Fibroblast of villous mesenchyme (primary cell): ENCODE data around the gene FLT3LG. TPM values are rescaled to one million over a fixed set of nuclear protein-coding genes. Genes with fewer than 3 reads are reported as not detected.
"Not testable (repeated sequence)": the region's sequence is repeated elsewhere in the genome, so short reads cannot be mapped to it uniquely, and the experiment has no call there.

Experiments
- DNase-seq: peaks from one replicate; pipeline ENCODE4 v3.0.0-alpha.2; 2010; ENCODE audit warnings: low read depth
- H3K4me3 ChIP-seq: 2 replicates; pipeline ENCODE4 v1.5.1; 2011; ENCODE audit warnings: low read depth, mild to moderate bottlenecking, low read length
- total RNA-seq: library from RNA; depleted of rRNA; stranded (reverse); fragments of >200 nt; gene quantifications from 2 replicates; pipeline ENCODE4 v1.2.3, GENCODE V29; 2012
- TF ChIP-seq, protein P1 (sequence below): IDR thresholded peaks from 2 replicates; pipeline ENCODE4 v1.5.1; 2012; ENCODE audit warnings: low read depth, mild to moderate bottlenecking, low read length; ENCODE audit not compliant: insufficient read depth

The FLT3LG gene
- total RNA-seq, 1 donor: 2.6 TPM

DNA sequence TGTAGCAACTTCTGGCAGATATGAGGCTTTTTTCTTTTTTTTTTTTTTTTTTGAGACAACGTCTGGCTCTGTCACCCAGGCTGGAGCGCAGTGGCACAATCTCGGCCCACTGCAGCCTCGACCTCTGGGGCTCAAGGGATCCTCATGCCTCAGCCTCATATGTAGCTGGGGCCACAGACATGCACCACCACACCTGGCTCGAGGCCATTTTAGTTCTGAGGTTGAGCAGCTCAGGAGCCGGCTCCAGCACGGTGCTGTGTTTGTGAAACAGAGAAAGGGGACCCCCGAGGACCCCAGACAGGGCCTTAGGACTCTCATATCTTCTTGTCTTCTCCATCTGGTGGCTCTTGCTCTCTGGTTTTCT lies 3.4 kb upstream of the FLT3LG start:
- no peak for DNase-seq

DNA sequence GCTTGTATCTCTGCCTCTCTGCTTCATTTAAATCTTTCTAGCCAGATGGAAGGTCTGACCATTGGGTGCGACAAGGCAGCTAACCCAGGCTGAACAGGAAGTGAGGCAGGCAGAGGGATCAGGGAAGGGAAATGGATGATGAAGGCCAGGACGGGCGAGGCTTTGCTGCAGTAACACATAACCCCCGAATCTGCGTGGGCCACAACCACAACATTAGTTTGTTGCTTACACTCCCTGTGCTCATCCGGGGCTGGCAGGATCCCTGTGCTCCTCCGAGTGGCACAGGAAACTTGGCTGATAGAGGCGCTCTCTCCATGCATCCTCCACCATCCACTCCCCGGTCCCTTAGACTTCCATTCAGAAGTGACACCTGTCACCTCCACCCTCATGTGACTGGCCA lies 1.1 kb upstream of the FLT3LG start:
- DNase-seq: no peak
- TF ChIP-seq, protein P1, sequence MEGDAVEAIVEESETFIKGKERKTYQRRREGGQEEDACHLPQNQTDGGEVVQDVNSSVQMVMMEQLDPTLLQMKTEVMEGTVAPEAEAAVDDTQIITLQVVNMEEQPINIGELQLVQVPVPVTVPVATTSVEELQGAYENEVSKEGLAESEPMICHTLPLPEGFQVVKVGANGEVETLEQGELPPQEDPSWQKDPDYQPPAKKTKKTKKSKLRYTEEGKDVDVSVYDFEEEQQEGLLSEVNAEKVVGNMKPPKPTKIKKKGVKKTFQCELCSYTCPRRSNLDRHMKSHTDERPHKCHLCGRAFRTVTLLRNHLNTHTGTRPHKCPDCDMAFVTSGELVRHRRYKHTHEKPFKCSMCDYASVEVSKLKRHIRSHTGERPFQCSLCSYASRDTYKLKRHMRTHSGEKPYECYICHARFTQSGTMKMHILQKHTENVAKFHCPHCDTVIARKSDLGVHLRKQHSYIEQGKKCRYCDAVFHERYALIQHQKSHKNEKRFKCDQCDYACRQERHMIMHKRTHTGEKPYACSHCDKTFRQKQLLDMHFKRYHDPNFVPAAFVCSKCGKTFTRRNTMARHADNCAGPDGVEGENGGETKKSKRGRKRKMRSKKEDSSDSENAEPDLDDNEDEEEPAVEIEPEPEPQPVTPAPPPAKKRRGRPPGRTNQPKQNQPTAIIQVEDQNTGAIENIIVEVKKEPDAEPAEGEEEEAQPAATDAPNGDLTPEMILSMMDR: no peak
- no peak overlapping the region for H3K4me3 ChIP-seq

More for the DNA sequence above, 3.4 kb upstream of the FLT3LG start:
- no peak overlapping the region for H3K4me3 ChIP-seq
- TF ChIP-seq, protein P1: no peak

DNA sequence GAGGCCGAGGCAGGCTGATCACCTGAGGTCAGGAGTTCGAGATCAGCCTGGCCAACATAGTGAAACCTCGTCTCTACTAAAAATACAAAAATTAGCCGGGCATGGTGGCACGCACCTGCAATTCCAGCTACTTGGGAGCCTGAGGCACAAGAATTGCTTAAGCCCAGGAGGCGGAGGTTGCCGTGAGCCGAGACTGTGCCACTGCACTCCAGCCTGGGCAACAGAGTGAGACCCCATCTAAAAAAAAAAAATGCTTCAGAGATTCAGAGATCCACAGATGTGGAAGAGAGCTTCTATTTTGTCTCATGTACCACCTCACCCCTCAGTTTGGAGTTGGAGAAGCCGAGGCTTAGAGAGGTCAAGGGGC lies 531 bp upstream of the FLT3LG start:
- not testable (repeated sequence) for DNase-seq
- H3K4me3 ChIP-seq: peak overlapping the region; percentile 87

DNA sequence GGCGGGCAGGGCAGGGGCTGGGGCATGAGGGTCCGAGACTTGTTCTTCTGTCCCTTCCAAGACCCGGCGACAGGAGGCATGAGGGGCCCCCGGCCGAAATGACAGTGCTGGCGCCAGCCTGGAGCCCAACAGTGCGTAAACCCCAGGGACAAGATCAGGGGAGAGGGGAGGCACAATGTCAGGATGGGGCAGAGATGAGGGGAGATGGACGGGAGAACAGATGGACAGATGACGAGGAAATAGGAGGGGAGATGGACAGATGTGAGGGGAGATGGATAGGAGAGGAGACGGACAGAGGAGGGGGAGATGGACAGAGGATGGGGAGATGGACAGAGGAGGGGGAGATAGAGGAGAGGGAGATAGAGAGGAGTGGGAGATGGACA lies 518 bp downstream of the FLT3LG start:
- TF ChIP-seq, protein P1: no peak
- DNase-seq: no peak

DNA sequence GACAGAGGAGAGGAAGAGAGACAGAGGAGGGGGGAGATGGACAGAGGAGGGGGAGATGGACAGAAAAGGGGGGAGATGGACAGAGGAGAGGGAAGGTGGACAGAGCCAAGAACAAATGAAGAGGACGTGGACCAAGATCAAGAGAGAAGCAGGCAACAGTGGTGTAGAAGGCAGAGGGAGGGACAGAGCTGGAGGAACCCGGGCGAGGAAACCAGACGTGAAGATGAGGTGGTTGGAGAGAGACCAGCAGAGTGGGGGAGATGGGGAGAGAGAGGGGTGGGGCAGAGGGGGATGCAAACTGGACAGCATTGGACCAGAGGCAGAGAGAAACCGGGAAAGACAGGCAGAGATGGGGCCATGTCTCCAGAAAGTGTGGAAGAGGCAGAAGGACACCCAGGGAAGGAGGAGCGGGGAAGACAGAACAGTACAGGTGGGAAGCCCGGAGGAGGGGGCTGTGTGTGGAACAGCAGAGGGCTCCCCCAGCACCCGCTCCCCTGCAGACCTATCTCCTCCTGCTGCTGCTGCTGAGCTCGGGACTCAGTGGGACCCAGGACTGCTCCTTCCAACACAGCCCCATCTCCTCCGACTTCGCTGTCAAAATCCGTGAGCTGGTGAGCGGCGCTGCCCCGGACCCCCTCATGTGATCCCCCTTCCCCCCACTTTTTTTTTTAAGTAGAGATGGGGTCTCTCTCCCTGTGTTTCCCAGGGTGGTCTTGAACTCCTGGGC lies 1.3 kb downstream of the FLT3LG start:
- TF ChIP-seq, protein P1: no peak
- H3K4me3 ChIP-seq: peak overlapping the region; percentile 18
- DNase-seq: no peak

More for the DNA sequence above, 518 bp downstream of the FLT3LG start:
- H3K4me3 ChIP-seq: peak overlapping the region; percentile 87

DNA sequence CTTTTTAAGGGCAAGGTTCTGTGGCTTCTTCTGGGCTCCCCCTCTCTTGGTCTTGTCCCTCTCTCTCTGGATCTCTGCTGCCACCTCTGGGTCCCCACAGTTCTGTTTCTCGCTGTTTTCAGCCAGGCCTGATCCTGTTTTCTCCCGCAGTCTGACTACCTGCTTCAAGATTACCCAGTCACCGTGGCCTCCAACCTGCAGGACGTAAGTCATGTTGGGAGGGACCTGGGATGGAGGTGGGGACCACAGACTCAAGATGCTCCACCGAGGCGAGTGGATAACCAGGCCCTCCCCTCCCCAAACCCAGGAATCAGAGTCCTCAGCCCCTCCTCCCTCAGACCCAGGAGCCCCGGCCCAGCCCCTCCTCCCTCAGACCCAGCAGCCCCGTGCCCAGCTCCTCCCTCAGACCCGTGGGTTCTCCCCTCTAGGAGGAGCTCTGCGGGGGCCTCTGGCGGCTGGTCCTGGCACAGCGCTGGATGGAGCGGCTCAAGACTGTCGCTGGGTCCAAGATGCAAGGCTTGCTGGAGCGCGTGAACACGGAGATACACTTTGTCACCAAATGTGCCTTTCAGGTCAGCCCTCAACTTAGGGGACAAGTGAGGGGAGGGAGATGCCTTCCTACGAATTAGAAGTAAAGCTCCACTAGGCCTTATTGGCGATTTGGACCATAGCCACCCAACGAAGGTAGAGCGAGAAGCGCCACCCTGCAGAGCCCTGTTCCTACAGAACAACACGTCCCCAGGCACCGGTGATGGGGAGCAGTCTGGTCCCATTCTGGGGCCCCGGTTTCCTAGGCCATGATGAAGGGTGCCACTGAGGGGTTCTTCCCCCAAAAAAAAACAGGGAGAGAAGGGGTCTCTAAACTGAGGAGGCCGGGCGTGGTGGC lies 2.2 kb downstream of the FLT3LG start:
- no peak overlapping the region for H3K4me3 ChIP-seq
- DNase-seq: no peak
- TF ChIP-seq, protein P1: peak; percentile 65

DNA sequence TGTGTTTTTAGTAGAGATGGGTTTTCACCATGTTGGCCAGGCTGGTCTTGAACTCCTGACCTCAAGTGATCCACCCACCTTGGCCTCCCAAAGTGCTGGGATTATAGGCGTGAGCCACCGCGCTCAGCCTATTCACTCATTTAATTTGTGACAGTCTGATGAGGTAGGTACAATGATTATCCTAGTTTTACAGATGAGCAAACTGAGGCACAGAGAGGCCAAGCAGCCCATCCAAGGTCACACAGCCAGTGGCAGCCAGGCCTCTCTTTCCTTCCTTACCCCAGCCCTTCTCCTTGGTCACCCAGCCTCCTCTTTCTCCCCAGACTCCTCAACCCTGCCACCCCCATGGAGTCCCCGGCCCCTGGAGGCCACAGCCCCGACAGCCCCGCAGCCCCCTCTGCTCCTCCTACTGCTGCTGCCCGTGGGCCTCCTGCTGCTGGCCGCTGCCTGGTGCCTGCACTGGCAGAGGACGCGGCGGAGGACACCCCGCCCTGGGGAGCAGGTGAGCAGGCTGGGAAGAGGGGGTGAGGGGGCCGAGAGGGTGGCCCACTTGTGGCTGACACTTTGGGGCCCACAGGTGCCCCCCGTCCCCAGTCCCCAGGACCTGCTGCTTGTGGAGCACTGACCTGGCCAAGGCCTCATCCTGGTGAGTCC lies 6.1 kb downstream of the FLT3LG start:
- no peak overlapping the region for H3K4me3 ChIP-seq
- no peak for DNase-seq
- TF ChIP-seq, protein P1: no peak
